LNCAP (cell line): Measurements from ENCODE around the gene TNS1.

ENCODE experiments used
- TF ChIP-seq, protein P1 (sequence below): fragments of 450-650 bp; IDR thresholded peaks from 2 replicates; pipeline ENCODE4 v1.5.1; 2017; ENCODE audit warnings: mild to moderate bottlenecking

TNS1 gene

DNA sequence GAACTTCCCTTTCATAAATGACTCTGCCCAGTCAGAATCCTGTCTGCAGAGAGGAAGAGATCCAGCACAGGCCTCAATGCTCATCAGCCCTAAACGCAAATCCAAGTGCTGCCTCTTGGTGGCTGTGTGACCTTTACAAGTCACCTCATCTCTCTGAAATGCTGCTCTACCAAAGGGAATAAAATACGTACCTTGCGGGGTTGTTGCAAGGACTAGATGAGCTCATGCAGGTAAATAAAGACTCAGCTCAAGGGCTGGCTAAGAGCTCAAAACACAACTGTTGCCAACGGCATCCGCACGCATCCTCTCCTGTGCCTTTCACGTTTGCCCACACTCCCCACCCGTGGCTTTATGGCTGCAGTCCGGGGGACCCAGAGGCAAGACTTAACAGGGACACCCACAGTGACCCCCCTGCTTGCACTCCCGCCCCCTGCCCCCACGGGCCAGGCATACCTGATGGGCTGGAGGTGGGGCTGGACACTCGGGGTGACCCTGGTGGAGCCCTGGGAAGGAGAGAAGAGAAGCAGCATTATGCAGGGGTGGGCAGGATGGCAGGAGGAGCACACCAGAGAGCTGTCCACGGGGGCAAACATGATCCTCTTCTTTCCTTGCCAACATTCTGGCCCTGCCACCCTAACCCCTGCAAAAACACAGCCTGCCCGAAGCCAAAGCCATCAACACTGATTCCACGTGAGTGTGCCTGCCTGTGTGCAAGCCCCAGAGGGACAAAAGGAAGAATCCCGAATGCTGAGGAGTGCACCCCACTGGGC is 102.6 kb downstream of the TNS1 start:
- TF ChIP-seq, protein P1, sequence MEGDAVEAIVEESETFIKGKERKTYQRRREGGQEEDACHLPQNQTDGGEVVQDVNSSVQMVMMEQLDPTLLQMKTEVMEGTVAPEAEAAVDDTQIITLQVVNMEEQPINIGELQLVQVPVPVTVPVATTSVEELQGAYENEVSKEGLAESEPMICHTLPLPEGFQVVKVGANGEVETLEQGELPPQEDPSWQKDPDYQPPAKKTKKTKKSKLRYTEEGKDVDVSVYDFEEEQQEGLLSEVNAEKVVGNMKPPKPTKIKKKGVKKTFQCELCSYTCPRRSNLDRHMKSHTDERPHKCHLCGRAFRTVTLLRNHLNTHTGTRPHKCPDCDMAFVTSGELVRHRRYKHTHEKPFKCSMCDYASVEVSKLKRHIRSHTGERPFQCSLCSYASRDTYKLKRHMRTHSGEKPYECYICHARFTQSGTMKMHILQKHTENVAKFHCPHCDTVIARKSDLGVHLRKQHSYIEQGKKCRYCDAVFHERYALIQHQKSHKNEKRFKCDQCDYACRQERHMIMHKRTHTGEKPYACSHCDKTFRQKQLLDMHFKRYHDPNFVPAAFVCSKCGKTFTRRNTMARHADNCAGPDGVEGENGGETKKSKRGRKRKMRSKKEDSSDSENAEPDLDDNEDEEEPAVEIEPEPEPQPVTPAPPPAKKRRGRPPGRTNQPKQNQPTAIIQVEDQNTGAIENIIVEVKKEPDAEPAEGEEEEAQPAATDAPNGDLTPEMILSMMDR, result no peak

- TF ChIP-seq, protein P1, result peak; percentile 55
Observed at GRCh38 chr2:217899231-217900009, 103.4 kb downstream of the TNS1 start.

- TF ChIP-seq, protein P1, result no peak
Observed at GRCh38 chr2:217897816-217898806, 104.7 kb downstream of the TNS1 start.

DNA sequence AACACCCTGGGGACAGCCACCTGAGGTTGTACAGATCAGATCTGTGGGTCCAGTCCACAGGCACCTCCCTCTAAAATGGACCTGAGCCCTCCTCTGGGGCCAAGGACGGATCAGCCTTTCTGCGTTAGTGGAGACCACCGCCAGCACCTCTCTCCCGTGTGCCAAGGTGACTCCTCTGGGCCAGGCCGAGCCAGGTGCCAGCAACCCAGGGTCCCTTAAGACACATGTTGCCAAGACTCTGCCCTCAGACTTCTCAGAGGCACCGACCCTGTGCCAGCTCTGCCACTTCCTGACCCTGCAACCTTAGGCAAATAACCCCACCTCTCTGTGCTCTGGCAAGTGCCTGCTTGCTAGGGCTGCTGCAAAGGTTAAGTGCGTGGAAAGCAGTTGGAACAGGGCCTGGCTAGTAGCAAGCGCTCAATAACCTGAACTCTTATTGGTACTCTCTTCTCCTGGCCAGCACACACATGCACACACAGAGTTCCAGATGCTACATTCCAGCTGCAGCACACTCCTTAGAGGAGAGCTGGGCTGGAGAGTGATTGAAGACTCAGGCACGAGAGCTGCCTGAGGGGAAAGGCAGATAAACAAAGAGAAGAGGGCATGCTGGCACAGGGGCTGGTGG is 105.6 kb downstream of the TNS1 start:
- TF ChIP-seq, protein P1, result no peak

DNA sequence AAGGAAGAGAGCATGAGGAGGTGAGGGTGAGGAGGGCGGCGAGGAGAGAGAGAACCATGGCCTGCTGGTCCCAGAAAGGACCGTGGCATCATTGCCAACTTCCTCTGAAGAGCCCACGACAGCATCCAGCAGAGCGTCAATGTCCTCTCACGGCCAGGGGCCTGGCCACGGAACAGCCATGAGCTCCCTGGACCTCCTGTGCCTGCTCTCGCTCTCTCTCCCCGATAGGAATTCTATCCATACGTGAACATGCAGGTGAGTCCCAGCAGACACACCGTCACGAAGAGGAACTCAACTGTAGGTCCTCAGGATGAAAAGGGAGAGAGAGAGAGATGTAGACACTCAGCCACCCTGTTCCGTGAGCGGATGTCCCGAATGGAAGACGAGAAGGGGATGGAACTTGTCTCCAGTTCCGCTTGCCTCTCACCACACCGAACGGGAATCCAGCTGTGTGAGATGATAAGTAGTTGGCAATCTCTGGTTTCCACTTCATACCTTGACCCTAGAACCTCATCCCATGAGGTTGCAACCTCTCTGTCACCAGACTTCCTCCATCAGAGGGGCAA is 107.6 kb downstream of the TNS1 start:
- TF ChIP-seq, protein P1, result no peak

DNA sequence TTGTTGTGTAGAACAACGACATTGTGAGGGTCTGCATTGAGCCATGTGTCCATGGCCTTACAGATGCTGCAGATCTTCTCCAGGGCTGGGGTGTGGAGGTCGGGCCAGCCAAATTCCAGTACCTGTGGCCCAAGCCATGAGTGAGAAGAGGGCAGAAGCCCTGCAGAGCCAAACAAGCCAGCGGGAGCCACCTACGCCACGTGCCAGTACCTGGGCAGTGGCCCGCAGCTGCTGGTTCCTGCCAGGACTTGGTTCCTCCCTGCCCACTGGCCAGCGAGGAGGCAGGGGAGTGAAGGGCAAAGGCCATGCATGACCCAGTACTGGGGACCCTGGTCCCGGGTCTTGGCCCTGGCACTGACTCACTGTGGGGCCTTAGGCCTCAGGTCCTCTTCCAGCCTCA is 109.4 kb downstream of the TNS1 start:
- TF ChIP-seq, protein P1, result no peak
